Measurements from ENCODE around the gene ENOX1. TPM values are rescaled to one million over a fixed set of nuclear protein-coding genes. Genes with fewer than 3 reads are reported as not detected.
A peak's percentile ranks its signal among the peaks of the same experiment; 100 is the strongest.
"Not testable (repeated sequence)": the region's sequence is repeated elsewhere in the genome, so short reads cannot be mapped to it uniquely, and the experiment has no call there.

Gene ENOX1
- total RNA-seq, 1 donor from 2014 or later: 11.5 TPM

- H3K9me3 ChIP-seq (ENCODE audit: control insufficient read depth in 3 of 3, low read length in 3 of 3): no peaks in the 10 kb centered on the region
- H3K4me3 ChIP-seq (ENCODE audit: low read length in 3 of 3): no peak overlapping the region
- H3K27me3 ChIP-seq (ENCODE audit: control insufficient read depth in 3 of 3, insufficient read depth in 3 of 3, low read length in 3 of 3): no peaks in the 10 kb centered on the region
- peak overlapping the region; percentile 5 for H3K27ac ChIP-seq (ENCODE audit: low read depth, low read length)
- H3K9ac ChIP-seq (ENCODE audit: low read depth in 1 of 3, low read length in 3 of 3): no peak overlapping the region
- no peaks in the 10 kb centered on the region for H3K36me3 ChIP-seq (ENCODE audit: control insufficient read depth in 3 of 3, insufficient read depth in 3 of 3, low read length in 3 of 3)
- H3K4me1 ChIP-seq (ENCODE audit: control insufficient read depth in 3 of 3, insufficient read depth in 3 of 3, low read length in 3 of 3): peaks cover 7 to 11% (median 7%) of the 10 kb centered on the region in 3 donors
Measured at GRCh38 chr13:43357564-43357963, 429.2 kb downstream of the ENOX1 start.

GRCh38 chr13:43356567-43356966 lies 430.2 kb downstream of the ENOX1 start:
- Histone ChIP-seq H3K27ac (ENCODE audit: low read depth, low read length) (no peak overlapping the region), H3K4me1 (ENCODE audit: control insufficient read depth in 3 of 3, insufficient read depth in 3 of 3, low read length in 3 of 3) (peaks cover 7 to 11% (median 7%) of the 10 kb centered on the region in 3 donors), H3K9me3 (ENCODE audit: control insufficient read depth in 3 of 3, low read length in 3 of 3) (no peaks in the 10 kb centered on the region), H3K4me3 (ENCODE audit: low read length in 3 of 3) (no peak overlapping the region), H3K9ac (ENCODE audit: low read depth in 1 of 3, low read length in 3 of 3) (no peak overlapping the region), H3K27me3 (ENCODE audit: control insufficient read depth in 3 of 3, insufficient read depth in 3 of 3, low read length in 3 of 3) (no peaks in the 10 kb centered on the region), H3K36me3 (ENCODE audit: control insufficient read depth in 3 of 3, insufficient read depth in 3 of 3, low read length in 3 of 3) (no peaks in the 10 kb centered on the region)

GRCh38 chr13:43355774-43356173 lies 431.0 kb downstream of the ENOX1 start:
- Histone ChIP-seq H3K9me3 (ENCODE audit: control insufficient read depth in 3 of 3, low read length in 3 of 3) (no peaks in the 10 kb centered on the region), H3K27me3 (ENCODE audit: control insufficient read depth in 3 of 3, insufficient read depth in 3 of 3, low read length in 3 of 3) (no peaks in the 10 kb centered on the region), H3K27ac (ENCODE audit: low read depth, low read length) (no peak overlapping the region), H3K4me3 (ENCODE audit: low read length in 3 of 3) (no peak overlapping the region), H3K36me3 (ENCODE audit: control insufficient read depth in 3 of 3, insufficient read depth in 3 of 3, low read length in 3 of 3) (no peaks in the 10 kb centered on the region), H3K9ac (ENCODE audit: low read depth in 1 of 3, low read length in 3 of 3) (no peak overlapping the region), H3K4me1 (ENCODE audit: control insufficient read depth in 3 of 3, insufficient read depth in 3 of 3, low read length in 3 of 3) (peaks cover 7 to 11% (median 7%) of the 10 kb centered on the region in 3 donors)

- Histone ChIP-seq H3K9ac (ENCODE audit: low read depth in 1 of 3, low read length in 3 of 3) (no peak overlapping the region), H3K9me3 (ENCODE audit: control insufficient read depth in 3 of 3, low read length in 3 of 3) (no peaks in the 10 kb centered on the region), H3K4me3 (ENCODE audit: low read length in 3 of 3) (no peak overlapping the region), H3K27me3 (ENCODE audit: control insufficient read depth in 3 of 3, insufficient read depth in 3 of 3, low read length in 3 of 3) (no peaks in the 10 kb centered on the region), H3K4me1 (ENCODE audit: control insufficient read depth in 3 of 3, insufficient read depth in 3 of 3, low read length in 3 of 3) (peaks cover 7 to 11% (median 10%) of the 10 kb centered on the region in 3 donors), H3K36me3 (ENCODE audit: control insufficient read depth in 3 of 3, insufficient read depth in 3 of 3, low read length in 3 of 3) (no peaks in the 10 kb centered on the region), H3K27ac (ENCODE audit: low read depth, low read length) (no peak overlapping the region)
Measured at GRCh38 chr13:43354153-43354945, 432.4 kb downstream of the ENOX1 start.

- peaks cover 7 to 11% (median 10%) of the 10 kb centered on the region in 3 donors for H3K4me1 ChIP-seq (ENCODE audit: control insufficient read depth in 3 of 3, insufficient read depth in 3 of 3, low read length in 3 of 3)
- no peaks in the 10 kb centered on the region for H3K27me3 ChIP-seq (ENCODE audit: control insufficient read depth in 3 of 3, insufficient read depth in 3 of 3, low read length in 3 of 3)
- H3K4me3 ChIP-seq (ENCODE audit: low read length in 3 of 3): no peak overlapping the region
- no peaks in the 10 kb centered on the region for H3K36me3 ChIP-seq (ENCODE audit: control insufficient read depth in 3 of 3, insufficient read depth in 3 of 3, low read length in 3 of 3)
- H3K9ac ChIP-seq (ENCODE audit: low read depth in 1 of 3, low read length in 3 of 3): no peak overlapping the region
- no peaks in the 10 kb centered on the region for H3K9me3 ChIP-seq (ENCODE audit: control insufficient read depth in 3 of 3, low read length in 3 of 3)
- no peak overlapping the region for H3K27ac ChIP-seq (ENCODE audit: low read depth, low read length)
Measured at GRCh38 chr13:43353631-43354030, 433.1 kb downstream of the ENOX1 start.

- H3K9ac ChIP-seq (ENCODE audit: low read depth in 1 of 3, low read length in 3 of 3); H3K4me3 ChIP-seq (ENCODE audit: low read length in 3 of 3); H3K27me3 ChIP-seq (ENCODE audit: control insufficient read depth in 3 of 3, insufficient read depth in 3 of 3, low read length in 3 of 3); H3K9me3 ChIP-seq (ENCODE audit: control insufficient read depth in 3 of 3, low read length in 3 of 3); H3K27ac ChIP-seq (ENCODE audit: low read depth, low read length); H3K4me1 ChIP-seq (ENCODE audit: control insufficient read depth in 3 of 3, insufficient read depth in 3 of 3, low read length in 3 of 3); H3K36me3 ChIP-seq (ENCODE audit: control insufficient read depth in 3 of 3, insufficient read depth in 3 of 3, low read length in 3 of 3): not testable (repeated sequence)
Measured at GRCh38 chr13:43351612-43352011, 435.2 kb downstream of the ENOX1 start.

GRCh38 chr13:43348397-43348796 lies 438.4 kb downstream of the ENOX1 start:
- Histone ChIP-seq H3K36me3 (ENCODE audit: control insufficient read depth in 3 of 3, insufficient read depth in 3 of 3, low read length in 3 of 3) (peaks cover 0 to 3% (median 0%) of the 10 kb centered on the region in 3 donors), H3K4me3 (ENCODE audit: low read length in 3 of 3) (no peak overlapping the region), H3K9ac (ENCODE audit: low read depth in 1 of 3, low read length in 3 of 3) (no peak overlapping the region), H3K4me1 (ENCODE audit: control insufficient read depth in 3 of 3, insufficient read depth in 3 of 3, low read length in 3 of 3) (peaks cover 0 to 3% (median 0%) of the 10 kb centered on the region in 3 donors), H3K27ac (ENCODE audit: low read depth, low read length) (no peak overlapping the region), H3K9me3 (ENCODE audit: control insufficient read depth in 3 of 3, low read length in 3 of 3) (no peaks in the 10 kb centered on the region), H3K27me3 (ENCODE audit: control insufficient read depth in 3 of 3, insufficient read depth in 3 of 3, low read length in 3 of 3) (no peaks in the 10 kb centered on the region)

GRCh38 chr13:43347877-43348276 lies 438.9 kb downstream of the ENOX1 start:
- no peaks in the 10 kb centered on the region for H3K27me3 ChIP-seq (ENCODE audit: control insufficient read depth in 3 of 3, insufficient read depth in 3 of 3, low read length in 3 of 3)
- H3K4me3 ChIP-seq (ENCODE audit: low read length in 3 of 3): no peak overlapping the region
- H3K9ac ChIP-seq (ENCODE audit: low read depth in 1 of 3, low read length in 3 of 3): no peak overlapping the region
- H3K9me3 ChIP-seq (ENCODE audit: control insufficient read depth in 3 of 3, low read length in 3 of 3): no peaks in the 10 kb centered on the region
- H3K4me1 ChIP-seq (ENCODE audit: control insufficient read depth in 3 of 3, insufficient read depth in 3 of 3, low read length in 3 of 3): peaks cover 0 to 3% (median 0%) of the 10 kb centered on the region in 3 donors
- no peak overlapping the region for H3K27ac ChIP-seq (ENCODE audit: low read depth, low read length)
- peaks cover 0 to 3% (median 0%) of the 10 kb centered on the region in 3 donors for H3K36me3 ChIP-seq (ENCODE audit: control insufficient read depth in 3 of 3, insufficient read depth in 3 of 3, low read length in 3 of 3)

GRCh38 chr13:43346427-43346826 lies 440.3 kb downstream of the ENOX1 start:
- Histone ChIP-seq H3K36me3 (ENCODE audit: control insufficient read depth in 3 of 3, insufficient read depth in 3 of 3, low read length in 3 of 3) (peaks cover 0 to 3% (median 0%) of the 10 kb centered on the region in 3 donors), H3K9ac (ENCODE audit: low read depth in 1 of 3, low read length in 3 of 3) (no peak overlapping the region), H3K27me3 (ENCODE audit: control insufficient read depth in 3 of 3, insufficient read depth in 3 of 3, low read length in 3 of 3) (no peaks in the 10 kb centered on the region), H3K9me3 (ENCODE audit: control insufficient read depth in 3 of 3, low read length in 3 of 3) (no peaks in the 10 kb centered on the region), H3K4me1 (ENCODE audit: control insufficient read depth in 3 of 3, insufficient read depth in 3 of 3, low read length in 3 of 3) (peaks cover 0 to 3% (median 0%) of the 10 kb centered on the region in 3 donors), H3K27ac (ENCODE audit: low read depth, low read length) (no peak overlapping the region), H3K4me3 (ENCODE audit: low read length in 3 of 3) (no peak overlapping the region)

- no peak overlapping the region for H3K9ac ChIP-seq (ENCODE audit: low read depth in 1 of 3, low read length in 3 of 3)
- H3K27ac ChIP-seq (ENCODE audit: low read depth, low read length): no peak overlapping the region
- H3K9me3 ChIP-seq (ENCODE audit: control insufficient read depth in 3 of 3, low read length in 3 of 3): no peaks in the 10 kb centered on the region
- no peaks in the 10 kb centered on the region for H3K27me3 ChIP-seq (ENCODE audit: control insufficient read depth in 3 of 3, insufficient read depth in 3 of 3, low read length in 3 of 3)
- H3K4me3 ChIP-seq (ENCODE audit: low read length in 3 of 3): no peak overlapping the region
- peaks cover 0 to 14% (median 8%) of the 10 kb centered on the region in 3 donors for H3K4me1 ChIP-seq (ENCODE audit: control insufficient read depth in 3 of 3, insufficient read depth in 3 of 3, low read length in 3 of 3)
- peaks cover 0 to 3% (median 0%) of the 10 kb centered on the region in 3 donors for H3K36me3 ChIP-seq (ENCODE audit: control insufficient read depth in 3 of 3, insufficient read depth in 3 of 3, low read length in 3 of 3)
Measured at GRCh38 chr13:43343645-43344044, 443.1 kb downstream of the ENOX1 start.
